Measurements from ENCODE around the gene MYOZ1.

DNA sequence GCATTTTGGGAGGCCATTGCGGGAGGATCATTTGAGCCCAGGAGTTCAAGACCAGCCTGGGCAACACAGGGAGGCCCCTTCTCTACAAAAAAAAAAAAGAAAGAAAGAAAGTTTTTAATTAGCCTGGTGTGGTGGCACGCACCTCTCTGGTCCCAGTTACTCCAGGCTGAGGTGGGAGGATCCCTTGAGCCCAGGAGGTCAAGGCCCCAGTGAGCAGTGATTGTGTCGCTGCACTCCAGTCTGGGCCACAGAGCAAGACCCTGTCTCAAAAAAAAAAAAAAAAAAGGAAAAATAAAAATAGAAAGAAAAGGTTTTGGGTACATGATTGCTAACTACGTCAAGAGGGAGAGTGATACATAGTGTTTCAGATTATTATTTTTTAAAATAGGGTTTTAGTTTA, 48.2 kb downstream of the MYOZ1 start:
- TF ChIP-seq POLR2AphosphoS5 (IDR thresholded peaks at IDR 0.05) (no peak), POLR2A (IDR thresholded peaks at IDR 0.05) (no peak)
